ENCODE results near the gene ZNF48.

DNA sequence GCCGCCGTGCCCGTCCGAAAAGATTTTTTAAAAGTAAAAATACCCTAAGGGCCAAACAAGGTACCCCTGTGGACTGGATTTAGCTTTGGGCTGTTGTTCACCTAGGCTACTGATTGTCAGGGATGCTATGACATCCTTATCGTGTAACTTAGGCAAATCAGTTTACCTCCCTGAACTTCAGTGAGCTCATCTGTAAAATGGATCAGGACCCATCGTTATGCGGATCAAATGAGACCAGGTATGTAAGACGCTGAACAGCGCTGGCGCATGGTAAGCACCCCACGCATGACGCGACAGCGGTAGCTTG lies 11.5 kb downstream of the ZNF48 start:
- TF ChIP-seq, protein P1, sequence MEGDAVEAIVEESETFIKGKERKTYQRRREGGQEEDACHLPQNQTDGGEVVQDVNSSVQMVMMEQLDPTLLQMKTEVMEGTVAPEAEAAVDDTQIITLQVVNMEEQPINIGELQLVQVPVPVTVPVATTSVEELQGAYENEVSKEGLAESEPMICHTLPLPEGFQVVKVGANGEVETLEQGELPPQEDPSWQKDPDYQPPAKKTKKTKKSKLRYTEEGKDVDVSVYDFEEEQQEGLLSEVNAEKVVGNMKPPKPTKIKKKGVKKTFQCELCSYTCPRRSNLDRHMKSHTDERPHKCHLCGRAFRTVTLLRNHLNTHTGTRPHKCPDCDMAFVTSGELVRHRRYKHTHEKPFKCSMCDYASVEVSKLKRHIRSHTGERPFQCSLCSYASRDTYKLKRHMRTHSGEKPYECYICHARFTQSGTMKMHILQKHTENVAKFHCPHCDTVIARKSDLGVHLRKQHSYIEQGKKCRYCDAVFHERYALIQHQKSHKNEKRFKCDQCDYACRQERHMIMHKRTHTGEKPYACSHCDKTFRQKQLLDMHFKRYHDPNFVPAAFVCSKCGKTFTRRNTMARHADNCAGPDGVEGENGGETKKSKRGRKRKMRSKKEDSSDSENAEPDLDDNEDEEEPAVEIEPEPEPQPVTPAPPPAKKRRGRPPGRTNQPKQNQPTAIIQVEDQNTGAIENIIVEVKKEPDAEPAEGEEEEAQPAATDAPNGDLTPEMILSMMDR (IDR thresholded peaks at IDR 0.05) = no peak
- TF ChIP-seq EZH2 (IDR thresholded peaks at IDR 0.05; ENCODE audit: borderline replicate concordance, insufficient read depth, low read depth, low read length, poor library complexity, severe bottlenecking) = no peak
